OCI-M2 (cell line): ENCODE measurements around the gene STON2.

Experiments used
- DNase-seq: peaks from one replicate; lab custom pipeline; 2025; ENCODE audit not compliant: unreplicated experiment; lab: John Stamatoyannopoulos, UW

Gene STON2

DNA sequence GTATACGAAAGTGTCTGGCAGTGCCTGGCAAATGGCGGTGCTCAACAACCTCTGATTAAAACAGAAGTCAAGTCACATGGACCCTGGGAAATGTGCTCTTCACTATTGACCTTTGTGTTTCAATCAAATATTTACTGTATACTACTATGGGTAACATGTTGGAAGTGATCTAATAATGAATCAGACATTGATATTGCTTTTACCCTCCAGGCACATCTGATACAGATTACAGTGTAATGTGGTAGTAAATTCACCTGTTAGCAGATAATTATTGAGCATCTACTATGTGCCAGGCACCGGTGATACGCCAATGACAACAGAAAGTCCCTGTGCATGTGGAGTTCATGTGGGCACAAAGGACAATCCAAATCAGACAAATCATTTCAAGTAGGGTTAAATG lies 63.1 kb downstream of the STON2 start:
- no peak for DNase-seq

DNA sequence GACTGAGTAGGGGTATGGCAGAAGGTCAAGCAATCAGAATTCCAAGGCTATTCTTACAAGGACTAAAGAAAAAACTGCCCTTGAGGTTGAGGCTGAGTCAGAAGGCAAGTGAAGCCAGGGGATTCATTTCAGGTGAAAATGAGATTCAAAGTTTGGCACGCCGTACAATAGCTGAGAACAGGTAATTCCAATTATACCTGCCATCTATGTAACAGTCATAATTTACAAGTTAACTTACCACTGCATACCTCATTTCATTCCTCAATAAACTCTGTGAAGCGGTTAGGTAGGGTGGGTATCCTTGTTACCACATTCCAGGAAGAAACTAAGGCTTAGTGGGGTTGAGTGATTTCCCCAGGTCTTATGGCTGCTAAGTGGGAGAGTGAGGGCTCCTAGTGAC lies 64.1 kb downstream of the STON2 start:
- DNase-seq: no peak

DNA sequence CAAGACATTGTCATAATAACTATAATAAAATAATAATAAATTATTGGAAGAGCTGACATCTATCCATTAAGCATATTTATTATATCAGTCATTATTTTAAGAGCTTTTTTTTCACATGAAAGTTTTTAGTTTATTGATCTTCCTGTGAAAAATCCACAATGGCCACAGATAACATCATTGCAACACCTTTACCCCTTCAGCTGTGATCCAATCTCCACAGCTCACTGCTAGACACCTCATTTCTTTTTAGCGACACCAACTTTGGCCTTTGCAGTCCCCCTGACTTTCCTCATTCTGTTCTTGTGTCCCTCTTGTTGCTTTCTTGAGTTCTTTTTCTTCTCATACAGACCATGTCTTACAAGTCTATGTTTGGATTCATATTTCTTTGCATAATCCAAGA lies 67.4 kb downstream of the STON2 start:
- DNase-seq: no peak

- DNase-seq: no peak
Measured at GRCh38 chr14:81331229-81332021, 68.7 kb downstream of the STON2 start.

GRCh38 chr14:81330619-81331122 lies 69.5 kb downstream of the STON2 start:
- DNase-seq: no peak

DNA sequence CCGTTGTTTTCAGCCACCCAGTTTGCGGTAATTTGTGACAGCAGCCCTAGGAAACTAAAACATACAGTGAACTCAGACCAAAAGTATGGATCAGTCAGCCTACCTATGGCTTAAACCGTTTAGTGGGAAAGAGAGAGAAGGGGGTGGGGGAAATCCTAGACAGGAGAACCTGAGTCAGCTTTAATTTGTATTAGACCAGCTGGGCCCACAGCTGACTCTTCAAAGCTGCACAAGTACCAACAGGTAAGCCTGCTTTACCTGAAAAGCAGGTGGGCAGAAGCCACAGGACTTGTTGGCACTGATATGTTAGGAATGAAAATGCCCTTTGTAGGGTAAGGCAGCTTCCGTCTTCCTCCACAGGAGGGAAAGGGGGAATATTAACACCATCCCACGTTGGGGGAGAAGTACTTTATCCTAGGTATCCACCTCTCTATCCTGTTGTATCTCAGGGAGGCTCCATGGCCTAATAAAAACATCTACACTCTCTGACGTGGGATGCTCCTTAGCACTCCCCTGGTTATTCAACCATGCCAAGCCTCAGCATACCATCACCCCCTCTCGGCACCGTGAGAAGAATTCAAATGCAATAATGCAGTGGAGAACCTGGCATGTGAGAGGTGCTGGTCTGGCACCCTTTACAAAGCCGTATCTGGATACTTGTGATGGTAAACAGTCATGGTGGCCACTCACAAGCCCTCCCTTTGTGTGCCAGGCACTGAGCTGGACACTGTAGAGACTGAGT lies 70.3 kb downstream of the STON2 start:
- no peak for DNase-seq

GRCh38 chr14:81326451-81326850 lies 73.7 kb downstream of the STON2 start:
- no peak for DNase-seq

- DNase-seq: no peak
Measured at GRCh38 chr14:81324011-81324410, 76.1 kb downstream of the STON2 start.

DNA sequence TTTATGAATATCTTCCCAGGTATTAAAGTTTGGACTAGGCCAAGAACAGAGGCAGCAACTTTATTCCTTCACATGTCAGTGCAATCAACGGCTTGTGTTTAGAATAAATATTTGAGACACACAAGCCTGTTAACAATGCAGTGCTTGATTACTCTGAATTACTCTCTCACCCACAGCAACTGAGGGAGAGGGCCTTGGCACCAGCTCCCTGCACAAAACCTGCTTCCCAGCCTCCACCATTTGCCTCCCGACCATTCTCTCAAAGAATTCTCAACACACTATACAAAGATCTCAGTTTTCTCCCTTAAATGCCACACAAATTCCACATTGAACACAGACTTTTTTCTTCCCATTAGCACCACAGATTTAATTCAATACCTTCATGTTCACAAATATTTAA lies 77.0 kb downstream of the STON2 start:
- DNase-seq: no peak

GRCh38 chr14:81319946-81320345 lies 80.2 kb downstream of the STON2 start:
- DNase-seq: no peak

DNA sequence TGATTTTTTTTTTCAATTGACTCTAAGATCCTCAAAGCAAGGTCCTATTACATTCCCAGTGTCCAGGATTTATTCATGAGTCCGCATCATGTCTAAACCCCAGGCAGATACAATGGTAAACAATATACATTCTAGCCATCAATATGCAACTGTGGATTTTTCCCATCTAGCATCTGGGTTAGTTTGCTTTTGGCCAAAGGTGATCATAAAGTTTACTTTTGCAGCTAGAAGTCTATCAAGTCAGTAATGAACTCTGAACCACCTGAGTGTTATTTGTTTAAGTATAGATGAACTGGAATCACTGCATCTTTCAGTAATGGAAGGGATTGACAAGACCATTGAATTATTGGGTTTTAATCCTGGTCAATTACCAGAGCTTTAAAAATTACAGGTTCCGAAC lies 80.8 kb downstream of the STON2 start:
- DNase-seq: no peak

- no peak for DNase-seq
Measured at GRCh38 chr14:81315341-81315740, 84.8 kb downstream of the STON2 start.

- no peak for DNase-seq
Measured at GRCh38 chr14:81314443-81315175, 85.5 kb downstream of the STON2 start.

GRCh38 chr14:81313775-81314429 lies 86.2 kb downstream of the STON2 start:
- no peak for DNase-seq

DNA sequence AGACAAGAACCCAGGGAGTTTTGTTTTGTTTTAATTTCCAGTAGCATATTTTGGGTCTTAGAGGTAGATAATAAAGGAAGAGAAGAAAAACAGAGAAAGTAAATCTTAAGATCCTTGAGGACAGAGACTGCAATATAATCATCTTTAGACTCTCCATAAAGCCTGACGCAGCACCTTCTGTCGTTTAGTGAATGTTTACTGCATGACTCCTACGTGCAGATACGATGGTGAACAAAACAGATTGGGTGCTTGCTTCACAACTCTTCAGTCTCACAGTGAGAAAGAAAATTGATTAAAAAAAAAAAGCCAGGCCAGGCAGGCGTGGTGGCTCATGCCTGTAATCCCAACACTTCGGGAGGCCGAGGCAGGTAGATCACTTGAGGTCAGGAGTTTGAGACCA lies 86.9 kb downstream of the STON2 start:
- no peak for DNase-seq

- no peak for DNase-seq
Measured at GRCh38 chr14:81312289-81312876, 87.7 kb downstream of the STON2 start.

DNA sequence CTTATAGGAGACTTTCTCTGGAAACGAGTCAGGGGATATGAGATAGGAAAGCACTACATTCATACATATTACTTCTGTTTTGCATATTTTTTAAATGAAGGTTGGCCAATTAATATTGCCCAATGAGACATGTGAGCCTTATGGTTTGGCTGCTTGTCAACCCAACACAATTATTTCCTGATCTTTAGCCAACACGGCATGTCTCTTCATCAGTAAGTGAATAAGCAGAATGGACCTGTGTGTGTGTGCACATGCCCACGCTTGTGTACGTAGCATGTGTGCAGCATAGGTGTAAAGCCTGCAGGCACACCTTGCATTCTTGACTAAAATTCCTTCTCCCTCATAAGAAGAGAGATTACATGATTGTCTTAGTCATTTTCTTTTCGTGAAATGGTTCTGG lies 88.3 kb downstream of the STON2 start:
- DNase-seq: no peak

DNA sequence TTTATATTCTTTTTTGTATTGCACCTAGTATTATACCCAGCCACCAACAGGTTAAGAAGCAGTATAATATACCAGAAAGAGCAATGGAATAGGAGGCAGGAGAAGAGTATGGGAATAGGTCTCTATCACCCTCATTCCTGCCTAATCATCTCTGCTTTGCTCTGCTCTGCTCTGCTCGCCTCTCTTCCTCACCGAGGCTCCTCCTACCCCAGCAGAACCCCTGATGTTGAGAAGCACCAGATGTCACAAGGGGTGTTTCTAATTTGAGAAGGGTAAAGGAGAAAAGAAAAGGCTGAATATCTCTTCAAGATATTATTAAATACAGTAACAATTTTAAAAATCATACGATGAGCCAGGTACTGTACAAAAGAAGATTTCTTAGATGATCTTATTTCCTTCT lies 89.0 kb downstream of the STON2 start:
- no peak for DNase-seq

GRCh38 chr14:81310606-81311005 lies 89.5 kb downstream of the STON2 start:
- no peak for DNase-seq

- DNase-seq: no peak
Measured at GRCh38 chr14:81309511-81309910, 90.6 kb downstream of the STON2 start.

DNA sequence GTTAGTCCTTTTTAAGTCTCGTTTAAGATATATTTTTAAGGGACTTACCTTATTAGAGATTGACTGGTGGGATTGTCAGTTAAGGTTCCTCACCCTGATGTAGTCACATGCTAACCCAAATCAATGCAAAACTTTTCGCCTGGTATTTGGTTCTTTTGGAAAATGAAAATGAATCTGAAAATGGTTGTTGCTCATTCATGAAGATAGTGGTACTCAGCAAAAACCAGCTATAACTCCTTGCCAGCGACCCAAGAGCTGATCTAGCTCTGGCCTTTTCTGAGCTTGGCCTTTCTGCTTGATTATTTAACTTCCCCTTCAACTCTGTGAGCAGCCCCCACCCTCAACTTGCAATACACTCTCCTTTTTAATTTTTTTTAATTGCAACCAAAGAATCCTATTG lies 94.4 kb downstream of the STON2 start:
- DNase-seq: no peak
